Cerebellar nuclear complex (tissue), 1 donor: ENCODE results near the gene LPP.

ENCODE experiments used
- DNase-seq, 2 experiments: peaks; one replicate each; lab custom pipeline; 2025; lab: John Stamatoyannopoulos, UW

Gene LPP

DNA sequence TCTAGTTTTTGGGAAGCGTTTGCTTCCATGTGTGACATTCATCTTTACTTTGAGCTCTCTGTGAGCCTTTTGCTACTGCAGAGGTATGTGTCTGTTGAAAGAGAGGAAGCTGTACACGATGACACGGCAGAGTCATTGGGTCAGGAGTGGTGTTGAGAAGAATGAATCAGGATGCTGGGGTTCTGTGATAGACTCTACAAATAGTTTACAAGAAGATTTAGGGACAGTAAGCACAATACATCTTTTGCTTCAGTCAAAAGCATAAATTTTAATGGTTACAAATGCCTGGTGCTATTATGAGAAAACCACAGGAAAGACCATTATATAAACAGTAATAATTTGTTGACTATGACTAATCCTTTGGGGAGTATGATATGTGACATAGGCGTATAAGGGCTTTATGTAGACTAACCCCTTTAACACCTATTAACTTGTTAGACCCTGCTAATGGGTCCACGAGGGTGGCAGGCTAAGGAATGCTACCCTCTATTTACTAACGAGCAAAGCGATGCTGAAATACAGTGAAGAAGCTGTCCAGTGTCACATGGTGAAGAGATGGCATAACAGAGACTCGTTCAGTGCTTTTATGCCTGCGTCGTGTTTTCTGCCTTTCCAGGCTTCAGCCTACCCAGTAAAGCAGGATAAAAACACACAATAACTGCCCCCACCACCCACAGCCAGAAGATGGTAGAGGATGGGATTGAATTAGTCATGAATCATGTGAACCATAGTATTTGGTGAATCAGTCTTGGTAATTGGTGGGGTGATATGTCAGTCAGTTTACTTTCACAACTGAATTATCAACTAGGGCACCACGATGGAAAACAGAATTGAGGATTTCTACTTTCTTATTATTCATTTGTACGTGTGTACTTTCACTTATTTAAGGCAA, 118.8 kb downstream of the LPP start:
- no peak for DNase-seq

DNA sequence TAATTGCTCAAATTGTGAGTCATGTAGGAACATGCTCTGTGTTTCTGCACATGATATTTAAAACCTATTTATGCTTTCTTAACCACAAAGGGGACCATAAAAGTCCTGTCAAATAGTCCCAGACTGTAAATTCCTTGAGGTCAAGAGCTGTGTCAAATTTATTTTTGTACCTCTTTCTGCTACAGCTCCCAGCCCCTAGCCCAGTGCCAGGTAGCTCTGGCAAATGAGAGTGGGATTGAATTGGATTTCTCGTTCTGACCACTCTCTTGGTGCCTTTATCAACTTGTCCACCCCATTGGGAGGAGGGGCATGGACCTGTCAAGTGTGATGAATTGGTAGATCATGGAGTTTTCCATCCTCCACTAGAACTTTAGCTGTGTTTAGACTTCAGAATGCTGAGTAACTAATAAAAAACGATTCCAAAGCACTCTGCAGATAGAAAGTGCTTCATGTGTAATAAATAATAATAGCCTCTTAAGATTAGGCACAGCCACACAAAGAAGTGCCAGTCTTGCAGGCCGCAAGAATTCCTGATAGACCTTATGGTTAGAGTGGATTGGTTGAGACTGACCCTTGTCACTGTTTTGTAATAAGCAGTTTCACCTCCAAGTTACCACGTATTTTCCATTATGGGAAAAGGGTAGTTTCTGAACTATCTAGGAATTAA, 120.4 kb downstream of the LPP start:
- DNase-seq, result no peak

DNA sequence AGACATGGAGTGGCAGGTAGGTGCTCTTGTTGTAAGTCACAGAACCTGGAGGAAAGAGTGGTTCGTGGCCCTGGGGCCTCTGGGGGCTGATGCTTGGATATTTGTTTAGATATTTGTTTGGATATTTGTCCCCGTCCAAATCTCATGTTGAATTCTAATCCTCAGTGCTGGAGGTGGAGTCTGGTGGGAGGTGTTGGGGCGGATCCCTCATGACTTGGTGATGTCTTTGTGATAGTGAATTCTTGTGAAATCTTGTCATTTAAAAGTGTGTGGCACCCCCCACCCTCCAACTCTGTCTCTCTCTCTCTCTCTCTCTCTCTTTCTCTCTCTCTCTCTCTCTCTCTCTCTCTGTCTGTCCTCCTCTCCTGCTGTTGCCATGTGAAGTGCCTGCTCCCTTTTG, 122.4 kb downstream of the LPP start:
- no peak for DNase-seq

DNA sequence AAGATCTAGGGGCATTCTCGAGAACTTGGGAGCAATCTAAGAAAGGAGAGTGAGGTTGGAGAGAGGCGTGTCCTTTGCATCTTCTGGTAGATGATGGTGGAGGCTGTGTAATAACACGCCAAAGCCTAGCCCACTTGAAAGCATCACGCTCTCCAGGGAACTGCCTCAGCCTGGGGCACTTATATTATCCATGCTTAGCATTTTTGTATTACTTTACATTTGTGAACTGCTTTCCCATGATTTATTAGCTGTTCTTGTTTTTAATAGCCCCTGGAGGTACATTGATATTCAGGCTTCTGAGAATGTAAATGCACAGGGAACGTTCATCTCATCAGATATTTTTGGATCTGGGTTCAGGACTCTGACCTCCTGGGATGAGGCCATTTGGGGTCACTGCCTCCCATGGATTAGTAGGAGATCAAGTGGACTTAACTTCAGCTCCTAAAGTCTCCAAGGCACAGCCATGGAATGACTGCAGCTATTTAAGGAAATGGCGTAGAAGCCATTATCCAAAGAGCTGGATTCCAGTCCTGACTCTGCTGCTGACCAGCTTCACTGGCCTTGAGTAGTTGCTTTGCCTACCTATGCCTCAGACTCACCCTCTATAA, 124.9 kb downstream of the LPP start:
- DNase-seq, result no peak

DNA sequence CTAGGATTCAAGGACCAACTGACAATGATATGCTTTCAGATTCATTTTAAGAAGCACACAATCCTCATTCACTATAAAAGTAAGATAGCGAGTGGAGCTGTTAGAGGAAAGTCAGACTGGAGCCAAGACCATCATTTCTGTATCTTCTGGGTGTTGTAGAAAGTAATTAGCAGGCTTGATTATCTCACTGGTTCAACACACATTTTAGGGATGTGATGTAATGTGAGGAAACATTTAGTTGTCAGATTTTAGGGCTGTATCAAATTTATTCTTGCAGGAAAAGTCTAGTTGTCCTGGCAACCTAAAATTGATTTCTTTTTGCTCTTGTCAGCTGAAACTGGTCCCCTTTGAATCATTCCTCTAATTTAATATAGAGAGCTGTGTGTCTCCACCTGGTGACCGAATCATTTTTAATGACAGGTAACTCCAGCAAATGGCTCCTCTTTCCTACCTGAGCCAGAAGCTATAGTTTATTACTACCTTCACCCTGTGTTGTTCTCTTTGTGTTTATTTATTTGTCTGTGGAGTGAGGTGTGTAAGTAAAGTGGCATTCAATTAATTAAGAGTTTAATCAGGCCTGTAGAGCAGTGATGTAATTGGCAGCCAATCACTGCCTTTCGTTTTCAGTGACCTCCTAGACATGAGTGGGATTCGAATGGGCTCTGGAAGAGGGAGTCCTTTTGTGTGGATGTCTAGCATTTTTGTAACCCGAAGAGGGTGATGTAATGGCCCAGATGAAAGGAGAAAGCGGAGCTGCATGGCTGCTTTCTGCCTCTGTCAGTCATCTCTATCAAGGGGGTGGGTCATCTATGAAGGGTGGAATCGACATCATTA, 125.8 kb downstream of the LPP start:
- no peak for DNase-seq

DNA sequence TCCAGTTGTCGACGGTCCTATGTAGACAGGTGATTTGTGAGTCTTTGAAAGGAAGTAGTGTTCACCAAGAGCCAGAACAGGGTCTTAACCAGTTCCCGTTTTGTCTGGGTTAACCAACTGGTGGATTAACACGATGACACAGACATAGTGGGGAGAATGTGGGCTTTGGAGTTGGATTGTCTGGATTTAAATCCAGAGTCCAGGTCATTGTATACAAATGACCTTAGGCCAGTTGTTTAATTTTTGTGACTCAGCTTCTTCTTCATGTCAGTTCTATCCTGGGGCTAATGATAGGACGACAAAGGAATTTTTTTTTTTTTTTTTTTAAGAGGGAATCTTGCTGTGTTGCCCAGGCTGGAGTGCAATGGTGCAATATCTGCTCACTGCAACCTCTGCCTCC, 126.7 kb downstream of the LPP start:
- DNase-seq, result no peak

DNA sequence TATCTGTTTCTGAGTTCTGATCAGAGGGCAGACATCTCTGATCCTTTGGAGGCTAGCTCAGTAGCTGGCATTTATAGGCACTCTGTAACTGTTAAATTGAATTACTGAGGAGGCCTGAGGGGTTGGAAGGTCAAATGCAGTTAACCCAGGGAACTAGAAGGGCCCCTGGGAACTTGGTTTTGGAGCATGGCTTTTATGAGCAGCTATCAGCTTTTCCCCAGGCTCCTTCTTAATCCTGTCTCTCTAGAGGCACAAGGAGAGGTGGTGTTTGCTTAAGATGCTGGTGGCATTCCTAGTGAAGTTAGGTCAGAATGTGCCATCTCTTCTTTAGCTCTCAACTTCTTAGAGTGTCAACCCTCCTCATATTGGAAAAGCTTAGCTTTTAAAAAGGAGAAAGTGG, 128.9 kb downstream of the LPP start:
- DNase-seq, result no peak

DNA sequence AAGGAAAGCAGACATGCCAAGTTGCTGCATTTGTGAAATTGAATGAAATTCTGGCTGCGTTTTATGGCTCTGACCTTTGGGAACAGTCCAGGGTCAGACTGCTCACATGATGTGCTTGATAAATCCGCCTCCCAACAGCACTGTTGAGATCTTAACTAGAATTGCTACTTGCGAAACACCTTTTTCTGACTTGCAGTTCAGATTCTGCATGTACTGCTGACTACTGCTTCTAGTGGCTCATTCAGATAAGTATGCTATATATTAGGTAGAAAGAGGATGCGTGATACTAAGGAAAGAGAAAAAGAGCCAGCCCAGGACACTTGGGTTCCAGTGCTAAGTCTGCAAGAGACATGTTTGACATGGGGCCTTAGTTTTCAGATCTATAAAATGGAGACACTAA, 129.4 kb downstream of the LPP start:
- DNase-seq, result no peak

DNA sequence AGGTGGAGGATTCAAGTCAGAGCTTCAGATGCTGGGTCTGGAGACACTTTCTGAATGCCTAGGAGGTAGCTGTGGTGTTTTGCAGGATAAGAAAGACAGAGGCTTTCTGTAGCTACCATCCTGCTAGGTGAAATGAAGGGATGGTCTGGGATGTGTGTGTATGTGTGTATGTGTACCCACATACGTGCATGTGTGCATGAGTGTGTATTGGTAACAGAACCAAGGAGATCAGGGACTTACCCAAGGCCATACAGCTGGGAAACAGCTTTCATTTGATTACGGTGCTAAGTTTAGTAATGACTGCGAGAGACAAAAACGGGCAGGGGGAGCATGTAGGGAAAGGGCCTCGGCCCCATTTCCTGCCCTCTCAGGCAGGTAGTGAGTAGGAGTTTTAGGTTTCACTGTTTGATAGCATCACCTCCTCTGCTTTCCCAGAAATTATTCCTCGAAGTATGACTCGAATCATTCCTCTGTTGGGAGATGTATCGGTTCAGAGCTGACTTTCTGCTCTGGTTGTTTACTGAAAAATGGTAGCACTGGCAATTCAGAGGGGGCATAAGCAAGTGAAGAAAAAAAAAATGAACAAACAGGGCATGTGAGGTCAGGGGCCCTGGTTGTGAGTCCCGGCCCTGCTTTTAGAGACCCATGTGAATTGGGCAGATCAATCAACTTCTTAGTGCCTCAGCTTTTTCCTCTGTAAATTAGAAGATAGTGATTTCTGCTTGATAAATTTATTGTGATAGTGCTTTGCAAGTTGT, 130.7 kb downstream of the LPP start:
- DNase-seq, result no peak

DNA sequence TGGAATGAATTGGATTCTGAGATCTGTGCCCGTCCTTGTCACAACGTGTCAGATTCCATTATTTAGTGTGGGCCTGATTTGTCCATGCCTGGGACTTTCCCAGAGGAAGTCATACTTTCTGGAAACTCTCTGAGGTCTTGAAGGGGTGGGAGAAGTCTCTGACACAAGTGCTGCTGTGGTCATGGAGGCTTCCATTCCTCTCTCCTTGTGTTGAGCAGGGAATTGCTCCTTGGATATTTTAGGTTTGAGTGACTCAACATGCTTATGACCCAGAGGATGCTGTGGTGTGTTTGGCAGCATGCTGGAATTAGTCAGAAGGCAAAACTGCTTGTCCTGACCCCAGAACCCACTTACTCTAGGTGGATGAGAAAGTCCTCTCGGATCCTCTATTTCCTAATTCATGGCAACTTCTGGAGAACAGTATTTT, 132.1 kb downstream of the LPP start:
- DNase-seq, result no peak

DNA sequence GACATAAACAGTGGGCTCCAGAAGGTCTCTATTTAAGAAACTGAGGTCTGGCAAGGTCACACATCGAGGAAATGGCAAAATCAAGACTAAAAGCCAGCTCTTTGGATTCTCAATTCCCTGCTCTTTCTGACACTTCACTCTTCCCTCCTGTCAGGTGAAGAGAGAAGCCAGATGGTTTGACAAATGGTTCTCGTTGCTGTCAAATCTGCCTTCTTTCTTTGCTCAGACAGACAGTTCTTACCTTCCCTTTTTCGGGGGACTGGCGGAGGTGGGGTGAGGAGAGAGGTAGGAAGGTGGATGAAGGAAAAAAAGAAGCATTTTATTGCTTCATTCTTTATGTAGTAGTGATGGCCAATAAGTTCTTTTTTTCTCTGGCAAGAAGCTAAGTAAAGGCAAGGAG, 133.4 kb downstream of the LPP start:
- DNase-seq, result peak in 1 of 2 experiments; percentile 34

DNA sequence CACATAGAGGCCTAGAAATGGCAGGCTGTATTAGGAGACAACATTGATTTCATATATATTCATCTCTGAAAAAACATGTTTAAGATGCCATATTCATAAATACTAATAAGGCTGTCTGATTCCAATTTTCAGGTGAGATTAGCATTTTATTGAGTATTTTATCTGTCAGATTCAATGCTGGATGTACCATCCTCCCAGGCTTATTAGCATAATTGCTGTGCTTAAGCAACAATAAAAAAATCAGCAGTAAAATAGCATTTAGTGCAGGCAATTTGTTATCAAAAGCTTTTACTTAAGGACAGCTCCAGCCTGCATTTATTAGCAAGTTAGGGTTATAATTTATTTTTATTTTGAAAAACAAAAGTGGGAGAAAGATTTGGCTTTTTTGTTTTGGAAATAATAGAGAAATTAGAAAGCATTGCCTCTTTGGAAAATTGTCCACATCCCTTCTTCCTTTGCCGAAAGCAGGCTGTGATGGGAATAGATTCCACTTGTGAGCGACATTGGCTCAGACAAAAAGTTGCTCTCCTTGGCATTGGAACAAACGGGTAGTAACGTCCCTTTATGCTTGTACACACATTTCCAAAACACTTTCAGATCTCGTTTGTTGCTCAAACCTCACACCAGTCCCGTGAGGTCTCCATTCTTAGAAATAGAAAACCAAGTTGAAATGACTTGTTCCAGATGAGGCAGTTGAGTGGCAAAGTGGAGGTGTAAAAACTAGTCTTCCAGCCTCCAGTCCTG, 134.0 kb downstream of the LPP start:
- DNase-seq, result no peak

DNA sequence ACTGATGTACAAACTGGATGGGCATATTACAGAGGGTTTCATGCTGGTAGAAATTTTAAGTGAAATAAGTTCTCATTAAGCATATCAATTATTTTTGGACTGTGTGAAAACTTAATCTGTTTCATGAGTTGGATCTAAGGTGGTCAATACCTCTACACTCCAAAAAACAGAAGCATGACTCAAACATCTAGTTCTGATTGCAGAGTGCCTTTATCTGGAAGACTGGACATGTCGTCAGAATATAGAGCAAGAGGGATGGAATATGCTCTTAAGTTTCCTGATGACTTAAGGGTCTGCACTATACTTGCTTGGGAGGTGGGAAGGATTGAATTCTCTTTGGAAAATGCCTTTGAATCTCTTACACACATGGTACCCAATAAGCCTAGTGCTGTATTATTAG, 138.3 kb downstream of the LPP start:
- no peak for DNase-seq

DNA sequence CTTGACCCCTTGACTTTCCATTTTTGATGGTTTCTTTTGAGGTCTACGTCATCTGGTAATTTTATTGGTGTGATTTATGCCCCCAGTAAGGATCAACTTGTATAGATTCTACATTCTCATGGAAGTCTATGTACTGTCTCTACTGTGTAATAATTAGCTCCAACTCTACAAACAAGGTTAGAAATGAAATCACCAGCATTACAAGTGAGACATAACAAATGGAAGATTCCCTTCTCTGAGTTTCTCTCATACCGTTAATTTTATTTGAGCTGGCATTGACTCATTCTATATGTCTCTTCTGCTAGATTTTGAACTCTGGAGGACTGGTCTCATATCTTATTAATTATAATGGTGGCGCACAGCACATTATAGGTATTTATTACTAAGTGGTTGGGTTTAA, 138.9 kb downstream of the LPP start:
- no peak for DNase-seq

DNA sequence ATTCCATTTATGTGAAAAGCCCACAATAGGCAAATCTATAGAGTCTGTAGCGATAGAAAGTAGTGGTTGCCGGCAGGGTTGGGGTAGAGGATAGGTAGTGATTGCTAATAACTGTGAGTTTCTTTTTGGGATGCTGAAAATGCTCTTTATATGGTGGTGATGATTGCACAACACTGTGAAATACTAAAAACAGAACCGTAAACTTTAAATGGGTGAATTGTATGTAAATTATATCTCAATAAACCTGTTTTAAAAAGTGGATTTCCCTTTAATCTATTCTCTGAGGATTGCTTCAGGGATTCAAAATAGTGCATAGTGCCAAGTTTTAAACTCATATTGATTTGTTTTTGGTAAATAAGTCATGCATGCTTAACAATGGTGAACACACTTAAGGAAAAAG, 140.2 kb downstream of the LPP start:
- DNase-seq, result no peak

DNA sequence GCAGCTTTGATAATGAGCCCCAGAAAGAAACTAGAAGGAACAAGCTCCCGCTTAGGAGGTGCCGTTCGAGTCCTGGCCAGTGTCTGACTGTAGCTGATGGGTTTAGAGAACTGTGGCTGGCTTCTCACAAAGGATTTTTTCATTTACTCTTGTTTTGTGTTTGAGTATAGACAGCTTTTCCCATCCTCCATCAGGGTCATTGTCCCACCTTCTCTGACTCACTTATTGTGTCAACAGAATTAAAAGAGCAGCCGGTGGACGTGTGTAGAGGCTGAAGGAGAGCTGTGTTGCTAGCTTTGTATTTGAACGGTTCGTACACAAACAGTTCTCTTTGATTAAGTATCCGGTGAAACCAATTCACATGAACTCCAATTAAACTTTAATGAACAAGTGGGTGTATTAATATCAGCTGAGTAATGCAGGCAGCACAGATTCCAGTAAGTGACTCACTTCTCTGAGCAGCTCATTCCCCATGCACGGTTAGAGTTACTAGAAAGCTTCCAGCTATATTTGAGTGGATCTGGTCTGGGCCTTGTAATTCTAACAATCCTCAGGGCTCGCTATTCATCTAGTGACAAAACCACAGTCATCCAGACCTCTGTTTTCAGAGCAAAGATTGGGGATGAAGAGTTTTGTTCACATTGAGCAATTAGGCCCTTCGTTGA, 141.0 kb downstream of the LPP start:
- DNase-seq, result no peak

DNA sequence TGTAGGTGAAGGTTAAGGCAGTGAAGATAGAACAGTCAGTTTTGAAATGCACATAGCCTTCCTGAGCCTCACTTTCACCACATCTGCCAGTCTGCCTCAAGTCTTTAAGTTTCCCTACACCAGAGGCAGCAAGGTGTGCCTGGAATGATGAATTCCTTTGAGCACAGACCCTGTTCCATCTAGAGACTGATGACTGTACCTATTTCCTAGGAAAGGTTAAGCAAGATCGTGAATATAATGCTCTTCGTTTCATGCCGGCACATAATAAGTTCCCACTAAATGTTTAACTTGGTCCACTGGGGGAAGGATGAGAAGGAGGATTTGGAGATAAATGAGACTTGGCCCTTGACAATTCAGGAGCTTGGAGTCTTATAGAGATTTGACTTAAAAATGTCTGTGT, 141.9 kb downstream of the LPP start:
- no peak for DNase-seq

DNA sequence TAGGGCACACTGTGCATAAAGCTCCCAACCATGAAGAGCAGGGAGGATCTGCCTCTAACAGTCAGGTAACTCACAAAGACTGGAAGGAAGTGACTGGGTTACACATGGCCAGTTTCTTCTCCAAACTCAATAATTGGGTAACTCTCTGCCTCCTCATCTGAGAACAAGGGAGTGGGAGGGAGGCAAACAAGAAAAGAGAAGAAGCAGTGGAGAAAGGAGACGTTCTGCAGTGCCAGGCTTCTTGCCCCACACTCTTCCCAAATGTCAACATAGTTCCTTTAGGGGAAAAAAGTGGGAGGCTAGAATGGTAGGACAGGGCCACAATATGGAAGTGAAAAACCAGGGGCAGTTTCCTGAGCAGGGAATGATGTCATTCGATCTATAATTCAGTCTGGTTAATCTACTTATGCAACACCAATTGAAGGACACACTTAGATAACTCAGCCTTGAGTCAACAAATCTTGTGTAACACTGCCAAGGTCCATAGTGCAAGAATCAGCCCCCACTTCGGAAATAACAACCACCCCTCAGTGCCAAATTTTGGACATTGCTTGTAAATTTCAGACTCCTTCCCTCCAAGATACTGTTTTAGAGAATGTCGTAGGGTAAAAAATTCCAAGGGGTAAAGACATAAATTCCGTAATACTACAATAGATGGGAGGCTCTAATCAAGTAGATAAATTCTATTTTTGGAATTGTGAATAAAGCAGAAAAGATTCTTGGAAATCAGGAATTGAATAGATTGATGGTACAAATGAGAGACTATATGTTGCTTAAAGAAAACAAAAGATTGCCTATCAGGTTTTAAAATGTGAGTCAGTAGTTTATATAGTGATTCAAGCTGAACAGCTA, 143.0 kb downstream of the LPP start:
- DNase-seq, result no peak

DNA sequence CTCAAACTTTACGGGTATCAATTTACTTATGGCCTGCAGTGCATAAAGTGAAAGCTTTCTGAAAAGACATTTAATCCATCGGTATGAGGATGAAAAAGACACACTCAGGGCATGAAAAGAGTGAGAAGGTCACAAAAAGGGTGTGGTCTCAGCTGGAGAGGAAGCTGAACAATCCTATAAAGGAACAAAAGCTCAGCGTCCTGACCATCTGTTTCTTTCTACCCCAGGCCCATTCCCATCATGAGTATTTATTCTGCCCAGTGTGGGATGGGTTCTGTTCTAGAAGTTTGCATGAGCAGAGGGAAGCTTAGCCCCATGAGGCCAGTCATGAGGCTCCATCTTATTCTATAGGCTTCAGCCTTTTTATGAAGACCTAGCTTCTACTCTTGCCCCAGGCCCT, 144.6 kb downstream of the LPP start:
- DNase-seq, result no peak
